ENCODE results near the gene RASSF3.

DNA sequence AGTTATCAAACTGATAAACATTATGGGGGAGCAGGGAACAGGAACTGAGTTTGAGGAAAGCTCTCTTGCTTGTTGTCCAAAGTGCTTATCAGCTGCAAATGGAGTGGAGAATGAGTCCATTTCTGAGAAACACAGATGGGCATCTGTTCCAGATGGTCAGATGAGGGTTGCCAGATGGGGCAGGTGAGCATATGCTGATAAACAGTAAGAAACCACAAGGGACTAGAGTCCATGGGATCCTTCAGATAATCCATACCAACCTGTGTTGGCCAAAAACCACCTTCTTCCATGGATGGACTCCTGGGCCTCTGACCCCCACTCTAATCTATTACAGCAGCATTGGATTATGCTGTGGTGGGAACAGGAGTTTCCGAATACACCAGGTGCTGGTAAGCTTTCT, 110.6 kb downstream of the RASSF3 start:
- TF ChIP-seq, protein P1, sequence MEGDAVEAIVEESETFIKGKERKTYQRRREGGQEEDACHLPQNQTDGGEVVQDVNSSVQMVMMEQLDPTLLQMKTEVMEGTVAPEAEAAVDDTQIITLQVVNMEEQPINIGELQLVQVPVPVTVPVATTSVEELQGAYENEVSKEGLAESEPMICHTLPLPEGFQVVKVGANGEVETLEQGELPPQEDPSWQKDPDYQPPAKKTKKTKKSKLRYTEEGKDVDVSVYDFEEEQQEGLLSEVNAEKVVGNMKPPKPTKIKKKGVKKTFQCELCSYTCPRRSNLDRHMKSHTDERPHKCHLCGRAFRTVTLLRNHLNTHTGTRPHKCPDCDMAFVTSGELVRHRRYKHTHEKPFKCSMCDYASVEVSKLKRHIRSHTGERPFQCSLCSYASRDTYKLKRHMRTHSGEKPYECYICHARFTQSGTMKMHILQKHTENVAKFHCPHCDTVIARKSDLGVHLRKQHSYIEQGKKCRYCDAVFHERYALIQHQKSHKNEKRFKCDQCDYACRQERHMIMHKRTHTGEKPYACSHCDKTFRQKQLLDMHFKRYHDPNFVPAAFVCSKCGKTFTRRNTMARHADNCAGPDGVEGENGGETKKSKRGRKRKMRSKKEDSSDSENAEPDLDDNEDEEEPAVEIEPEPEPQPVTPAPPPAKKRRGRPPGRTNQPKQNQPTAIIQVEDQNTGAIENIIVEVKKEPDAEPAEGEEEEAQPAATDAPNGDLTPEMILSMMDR (conservative IDR thresholded peaks at IDR 0.05; ENCODE audit: low read depth in 2 of 2) = no peak
- TF ChIP-seq EZH2 (IDR thresholded peaks at IDR 0.05; ENCODE audit: low read depth, unreplicated experiment) (no peak), EZH2phosphoT487 (IDR thresholded peaks at IDR 0.05; ENCODE audit: unreplicated experiment) (no peak), POLR2AphosphoS5 (IDR thresholded peaks at IDR 0.05; ENCODE audit: low read depth) (no peak), CREB1 (CRISPR knock-in tag; IDR thresholded peaks at IDR 0.05; ENCODE audit: low read depth) (no peak)
- TF ChIP-seq, protein P2, sequence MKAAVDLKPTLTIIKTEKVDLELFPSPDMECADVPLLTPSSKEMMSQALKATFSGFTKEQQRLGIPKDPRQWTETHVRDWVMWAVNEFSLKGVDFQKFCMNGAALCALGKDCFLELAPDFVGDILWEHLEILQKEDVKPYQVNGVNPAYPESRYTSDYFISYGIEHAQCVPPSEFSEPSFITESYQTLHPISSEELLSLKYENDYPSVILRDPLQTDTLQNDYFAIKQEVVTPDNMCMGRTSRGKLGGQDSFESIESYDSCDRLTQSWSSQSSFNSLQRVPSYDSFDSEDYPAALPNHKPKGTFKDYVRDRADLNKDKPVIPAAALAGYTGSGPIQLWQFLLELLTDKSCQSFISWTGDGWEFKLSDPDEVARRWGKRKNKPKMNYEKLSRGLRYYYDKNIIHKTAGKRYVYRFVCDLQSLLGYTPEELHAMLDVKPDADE (IDR thresholded peaks at IDR 0.05) = no peak
